HG03280 (cell line): Measurements from ENCODE around the gene CAND1.
"Not testable (repeated sequence)": the region's sequence is repeated elsewhere in the genome, so short reads cannot be mapped to it uniquely, and the experiment has no call there.

Experiments
- ATAC-seq: cut with Tn5 transposase; IDR thresholded peaks from one replicate; pipeline ENCODE4 v1.9.1; 2021; ENCODE audit warnings: mild to moderate bottlenecking, moderate library complexity; ENCODE audit not compliant: unreplicated experiment

The CAND1 gene

DNA sequence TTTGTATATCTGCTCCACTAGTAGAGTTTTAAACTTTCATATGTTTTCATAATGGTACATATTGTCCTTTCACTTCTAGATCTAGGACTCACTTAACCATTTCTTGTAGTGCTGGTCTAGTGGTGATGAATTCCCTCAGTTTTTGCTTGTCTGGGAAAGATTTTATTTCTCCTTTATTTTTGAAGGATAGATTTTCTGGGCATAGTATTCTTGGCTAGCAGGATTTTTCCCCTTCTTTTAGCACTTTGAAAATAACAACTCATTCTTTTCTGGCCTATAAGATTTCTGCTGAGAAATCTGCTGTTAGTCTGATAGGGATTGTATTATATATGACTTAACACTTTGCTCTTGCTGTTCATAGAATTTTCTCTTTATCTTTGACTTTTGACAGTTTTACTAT lies 69.3 kb downstream of the CAND1 start:
- no peak for ATAC-seq

DNA sequence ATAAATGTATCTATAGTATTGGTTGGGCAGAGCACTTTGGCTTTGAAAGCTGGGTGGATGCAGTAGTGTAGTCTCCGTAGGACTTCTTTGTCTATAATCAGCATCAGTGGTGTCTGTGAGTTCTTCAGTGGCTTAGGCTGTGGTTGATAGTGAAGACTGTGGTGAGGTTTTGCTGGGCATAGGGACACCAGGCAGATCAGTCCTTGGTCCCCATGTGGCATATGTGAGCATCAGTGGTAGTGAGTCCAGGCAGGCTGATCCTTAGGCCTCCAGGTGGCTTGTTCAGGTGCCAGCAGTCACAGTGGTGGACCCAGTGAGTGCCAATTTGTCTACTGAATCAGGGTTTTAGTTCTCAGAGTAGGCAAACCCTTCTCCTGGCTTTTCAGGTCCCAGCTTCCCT lies 70.4 kb downstream of the CAND1 start:
- no peak for ATAC-seq

DNA sequence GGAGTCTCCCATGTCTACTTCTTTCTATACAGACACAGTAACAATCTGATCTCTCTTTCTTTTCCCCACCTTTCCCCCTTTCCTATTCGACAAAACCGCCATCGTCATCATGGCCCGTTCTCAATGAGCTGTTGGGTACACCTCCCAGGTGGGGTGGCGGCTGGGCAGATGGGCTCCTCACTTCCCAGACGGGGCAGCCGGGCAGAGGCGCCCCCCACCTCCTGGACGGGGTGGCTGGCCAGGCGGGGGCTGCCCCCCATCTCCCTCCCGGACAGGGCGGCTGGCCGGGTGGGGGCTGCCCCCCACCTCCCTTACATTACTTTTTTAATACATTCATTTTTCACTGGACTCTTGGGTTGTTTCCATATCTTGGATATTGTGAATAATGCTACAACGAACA lies 71.9 kb downstream of the CAND1 start:
- not testable (repeated sequence) for ATAC-seq

DNA sequence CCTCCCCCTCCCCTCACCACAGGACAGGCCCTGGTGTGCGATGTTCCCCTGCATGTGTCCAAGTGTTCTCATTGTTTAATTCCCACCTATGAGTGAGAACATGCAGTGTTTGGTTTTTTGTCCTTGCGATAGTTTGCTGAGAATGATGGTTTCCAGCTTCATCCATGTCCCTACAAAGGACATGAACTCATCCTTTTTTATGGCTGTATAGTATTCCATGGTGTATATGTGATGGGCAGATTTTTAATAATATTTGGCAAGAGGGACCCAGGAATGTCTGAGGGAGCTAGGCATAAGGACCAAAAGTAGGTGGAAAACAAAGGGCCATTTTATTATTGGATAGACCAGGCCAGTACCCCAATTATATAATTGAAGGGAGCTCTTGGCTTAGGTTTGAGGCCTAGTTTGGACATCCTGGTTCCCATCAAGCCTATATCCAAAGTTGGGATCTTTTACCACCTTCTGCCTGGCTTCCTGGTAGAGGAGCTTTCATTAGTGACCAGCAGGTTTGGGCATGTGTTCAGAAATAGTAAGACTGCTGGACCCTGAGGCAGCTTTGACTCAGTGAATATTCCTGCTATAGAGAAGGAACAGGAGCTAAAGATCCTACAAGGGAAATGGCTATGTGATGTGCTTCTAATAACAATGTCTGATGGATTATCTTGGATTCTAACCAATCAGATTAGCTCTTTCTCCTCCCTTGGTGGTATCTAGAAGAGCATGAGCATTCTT lies 76.0 kb downstream of the CAND1 start:
- no peak for ATAC-seq

DNA sequence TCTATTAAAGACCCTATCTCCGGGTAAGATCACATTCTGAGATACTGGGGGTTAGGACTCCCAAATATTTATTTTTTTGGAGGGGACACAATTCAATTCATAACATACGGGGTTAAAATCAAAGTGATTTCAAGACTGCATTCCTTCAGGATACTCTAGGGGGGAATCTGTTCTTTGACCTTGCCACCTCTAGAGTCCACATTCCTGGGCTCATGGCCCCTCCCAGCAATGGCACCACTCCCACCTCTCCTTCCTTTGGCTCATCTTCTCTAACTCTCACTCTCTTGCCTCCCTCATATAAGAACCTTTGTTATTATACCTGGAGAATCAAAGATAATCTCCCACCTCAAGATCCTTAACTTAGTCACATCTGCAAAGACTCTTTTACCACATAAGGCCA lies 79.5 kb downstream of the CAND1 start:
- ATAC-seq = no peak

DNA sequence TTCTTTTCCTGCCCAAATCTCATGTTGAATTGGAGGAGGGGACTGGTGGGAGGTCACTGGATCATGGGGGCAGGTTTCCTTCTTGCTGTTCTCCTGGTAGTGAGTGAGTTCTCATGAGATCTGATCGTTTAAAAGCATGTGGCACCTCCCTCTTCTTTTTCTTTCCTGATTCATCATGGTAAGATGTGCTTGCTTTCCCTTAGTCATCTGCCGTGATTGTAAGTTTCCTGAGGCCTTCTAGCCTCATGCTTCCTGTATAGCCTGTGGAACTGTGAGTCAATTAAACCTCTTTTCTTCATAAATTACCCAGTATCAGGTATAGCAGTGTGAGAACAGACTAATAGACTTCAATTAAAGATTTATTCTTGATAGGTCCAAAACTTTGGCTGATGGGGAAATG lies 83.5 kb downstream of the CAND1 start:
- ATAC-seq = no peak

DNA sequence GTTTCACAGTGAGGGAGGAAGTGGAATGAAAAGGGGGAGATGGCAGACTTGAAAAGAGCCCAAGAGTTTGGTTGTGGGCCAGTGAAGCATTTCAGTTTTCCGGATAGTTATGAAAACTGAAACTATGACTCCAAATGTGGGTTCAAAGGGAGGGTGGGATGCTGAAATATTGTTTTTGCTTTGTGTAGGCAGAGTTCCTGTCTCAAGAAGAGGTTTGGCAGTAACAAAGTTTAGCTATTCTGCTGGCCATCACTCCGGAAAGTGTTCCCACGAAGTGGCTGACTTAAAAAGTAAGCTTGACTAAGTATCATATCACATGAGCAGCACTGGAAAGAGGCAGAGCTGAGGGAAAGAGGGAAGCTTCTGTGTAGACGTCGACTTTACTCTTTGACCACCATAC lies 85.2 kb downstream of the CAND1 start:
- ATAC-seq = no peak

DNA sequence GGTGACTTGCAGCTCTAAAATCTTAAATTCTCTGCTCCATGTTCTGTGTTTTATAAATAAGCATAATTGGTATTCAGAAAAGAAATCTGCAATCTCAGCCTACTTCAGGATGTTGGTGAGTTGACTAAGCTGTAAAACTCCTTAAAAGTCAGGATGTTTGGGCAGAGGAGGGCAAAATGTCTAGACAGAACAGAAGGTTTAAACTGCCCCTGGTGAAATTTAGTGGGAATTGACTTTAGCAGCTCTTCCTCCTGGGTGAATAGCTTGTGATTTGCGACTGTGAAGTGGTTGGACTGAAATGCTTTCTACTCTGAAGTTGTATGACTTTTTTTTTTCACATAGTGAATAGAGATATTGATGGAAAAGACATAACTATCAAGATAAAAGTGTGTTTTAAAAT lies 85.8 kb downstream of the CAND1 start:
- ATAC-seq = no peak

DNA sequence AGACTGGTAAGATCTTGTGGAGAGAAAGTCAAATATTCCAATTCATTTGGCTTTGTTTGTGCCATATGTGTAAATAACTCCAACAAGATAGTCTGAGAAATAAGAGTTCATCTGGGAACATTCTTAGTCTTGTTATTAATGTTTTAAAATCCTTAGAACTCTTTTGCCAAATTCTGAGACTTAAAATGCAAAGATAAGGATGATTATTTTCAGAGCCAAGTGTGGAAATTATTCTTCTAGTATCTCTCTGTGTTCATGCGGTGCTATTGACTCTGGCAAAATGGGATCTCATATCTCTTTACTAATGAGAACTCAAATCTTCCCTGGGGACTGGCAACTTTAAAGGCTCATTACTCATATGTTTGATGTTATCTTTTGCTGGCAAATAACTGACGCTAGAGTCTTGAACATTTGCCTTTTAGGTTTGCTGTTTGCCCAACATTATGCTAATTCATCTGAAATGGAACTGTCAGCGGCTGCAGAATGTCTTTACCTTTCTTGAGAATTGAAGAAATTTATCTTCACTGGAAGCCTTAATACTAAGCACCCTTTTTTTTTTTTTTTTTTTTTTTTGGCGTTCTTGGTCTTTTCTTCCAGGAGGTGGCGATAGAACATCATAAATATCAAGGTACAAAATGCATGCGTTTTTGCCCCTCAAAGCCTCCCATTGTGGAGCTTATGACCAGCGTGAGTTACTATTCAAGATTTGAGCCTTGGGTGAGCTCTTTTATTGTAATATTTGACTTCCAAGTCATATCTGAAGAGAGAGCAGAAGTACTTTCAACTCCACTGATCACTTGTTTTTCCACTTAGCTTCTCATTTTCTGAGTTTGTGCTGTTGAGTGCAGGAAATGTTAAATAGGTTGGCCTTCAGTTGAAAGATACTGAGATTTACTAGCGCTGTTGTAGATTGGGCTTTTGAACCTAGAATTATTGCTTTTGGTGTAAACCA lies 86.5 kb downstream of the CAND1 start:
- peak; percentile 62 for ATAC-seq

DNA sequence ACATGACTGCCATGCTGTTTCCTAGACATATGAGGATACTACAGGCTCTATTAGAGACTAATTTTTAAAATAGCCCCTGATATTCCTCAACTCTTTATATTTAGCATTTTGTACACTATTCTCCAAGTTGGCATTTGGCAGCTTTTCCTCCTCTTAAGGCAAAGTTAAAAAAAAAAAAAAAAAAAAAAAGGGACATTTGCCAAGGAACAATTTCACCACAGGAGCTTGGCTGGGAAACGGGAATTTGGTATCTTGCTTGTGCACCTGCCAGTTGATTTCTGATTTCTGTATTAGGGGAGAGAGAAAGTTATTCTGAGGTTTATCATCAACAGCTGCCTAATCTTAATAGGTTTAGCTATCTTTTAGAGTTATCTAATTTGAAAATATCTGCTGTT lies 87.2 kb downstream of the CAND1 start:
- ATAC-seq = no peak

DNA sequence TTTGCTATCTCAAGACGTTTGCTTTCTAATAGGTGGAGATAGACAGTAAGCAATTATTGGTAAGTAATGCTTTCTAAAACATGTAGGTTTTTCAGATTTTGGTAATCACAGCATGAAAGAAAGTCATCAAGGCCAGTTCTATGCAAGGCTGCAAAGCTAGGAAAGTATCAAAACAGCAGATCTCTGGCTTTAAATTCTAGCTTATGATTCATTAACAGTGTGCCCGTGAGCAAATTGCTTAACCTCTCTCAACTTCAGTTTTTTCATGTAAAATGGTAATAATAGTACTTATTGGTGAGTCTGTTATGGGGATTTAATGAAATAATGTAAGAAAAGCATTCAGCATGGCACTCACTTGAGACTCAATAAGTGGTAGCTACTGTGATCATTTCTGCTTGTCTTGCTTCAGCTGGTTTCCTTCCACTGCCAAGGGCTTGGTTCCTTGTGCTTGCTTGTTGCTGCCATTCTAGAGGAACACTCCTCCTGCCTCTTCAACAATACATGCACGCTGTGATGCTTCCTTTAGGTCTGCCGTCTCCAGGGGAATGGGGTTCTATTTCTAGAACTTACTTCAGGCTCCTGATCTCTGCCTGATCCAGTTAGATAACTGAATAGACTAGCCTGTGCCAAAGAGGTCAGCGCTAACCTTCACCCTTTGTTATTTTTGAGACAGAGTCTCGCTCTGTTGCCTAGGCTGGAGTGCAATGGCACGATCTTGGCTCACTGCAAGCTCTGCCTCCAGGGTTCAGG lies 88.4 kb downstream of the CAND1 start:
- ATAC-seq = no peak

DNA sequence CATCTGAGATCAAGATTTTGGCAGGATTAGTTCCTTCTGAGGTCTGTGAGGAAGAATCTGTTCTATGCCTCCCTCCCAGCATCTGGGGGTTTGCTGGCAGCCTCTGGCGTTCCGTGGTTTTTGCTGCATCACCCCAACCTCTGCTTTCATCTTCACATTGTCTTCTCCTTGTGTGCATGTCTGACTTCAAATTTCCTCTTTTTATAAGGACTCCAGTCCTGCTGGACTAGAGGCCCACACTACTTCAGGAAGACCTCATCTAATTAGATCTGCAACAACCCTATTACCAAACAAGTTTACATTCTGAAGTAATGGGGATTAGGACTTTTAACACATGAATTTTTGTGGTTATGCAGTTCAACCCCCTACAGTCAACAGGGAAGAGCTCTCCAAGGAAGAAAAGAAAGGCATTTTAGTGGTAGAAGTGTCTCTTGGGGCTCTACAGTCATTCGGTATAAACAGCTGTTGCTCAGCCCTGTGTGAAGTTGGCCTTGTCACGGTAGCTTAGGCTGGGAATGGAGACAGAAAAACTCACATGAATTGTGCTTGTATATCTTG lies 89.7 kb downstream of the CAND1 start:
- no peak for ATAC-seq

DNA sequence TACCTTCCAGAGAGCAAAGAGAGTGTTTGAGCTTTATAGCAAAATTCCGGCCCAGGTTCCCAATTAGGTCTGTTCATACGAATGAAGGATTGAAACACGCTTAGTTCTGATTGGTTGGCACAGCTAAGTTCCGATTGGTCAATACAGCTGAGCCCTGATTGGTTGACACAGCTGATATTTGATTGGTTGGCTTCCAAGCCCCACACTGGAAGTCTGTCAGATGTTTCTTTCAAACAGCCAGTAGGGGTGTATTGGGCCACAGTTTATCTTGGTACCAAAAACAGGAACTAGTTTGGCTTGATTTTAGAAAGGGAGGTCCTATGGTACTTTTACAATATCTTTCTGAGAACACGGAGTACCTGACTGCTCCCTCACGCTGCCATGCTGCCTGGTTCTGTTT lies 93.4 kb downstream of the CAND1 start:
- no peak for ATAC-seq

DNA sequence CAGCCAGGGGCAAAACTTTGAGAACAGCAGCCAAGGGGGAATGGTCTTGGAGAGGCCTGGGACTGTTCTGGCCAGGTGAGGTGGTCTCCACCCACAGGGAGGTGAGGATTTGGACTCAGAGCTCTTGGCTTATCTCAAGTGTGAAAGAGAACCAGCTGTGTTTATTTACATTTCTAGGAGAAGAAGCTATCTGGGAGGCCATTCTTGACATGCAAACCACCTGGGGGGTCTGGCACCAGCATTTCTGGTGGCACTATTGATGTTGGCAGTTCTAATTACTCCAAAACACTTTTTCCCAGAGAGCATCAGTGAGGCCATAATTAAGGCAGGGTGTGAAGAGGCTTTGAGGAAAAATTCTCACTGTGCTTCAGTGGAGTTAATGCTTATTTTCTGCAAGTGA lies 95.1 kb downstream of the CAND1 start:
- ATAC-seq = no peak

DNA sequence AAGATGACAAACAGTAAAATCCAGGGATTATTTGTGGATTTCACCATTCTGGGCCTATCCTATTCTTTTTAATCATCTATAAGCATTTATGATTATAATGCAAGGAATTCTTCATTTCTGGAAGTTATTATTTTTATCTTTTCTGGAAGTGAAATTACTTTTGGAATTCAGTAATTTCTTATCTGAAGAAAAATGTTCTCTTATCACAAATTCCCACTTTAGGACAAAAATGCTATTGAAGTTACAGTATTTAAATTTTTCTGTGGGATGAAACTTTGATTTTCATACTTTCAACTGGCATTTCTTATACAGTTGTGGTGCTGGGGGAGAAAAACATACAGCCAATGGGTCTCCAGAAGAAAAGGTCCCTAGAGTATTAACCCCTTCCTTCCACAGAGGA lies 96.0 kb downstream of the CAND1 start:
- no peak for ATAC-seq

DNA sequence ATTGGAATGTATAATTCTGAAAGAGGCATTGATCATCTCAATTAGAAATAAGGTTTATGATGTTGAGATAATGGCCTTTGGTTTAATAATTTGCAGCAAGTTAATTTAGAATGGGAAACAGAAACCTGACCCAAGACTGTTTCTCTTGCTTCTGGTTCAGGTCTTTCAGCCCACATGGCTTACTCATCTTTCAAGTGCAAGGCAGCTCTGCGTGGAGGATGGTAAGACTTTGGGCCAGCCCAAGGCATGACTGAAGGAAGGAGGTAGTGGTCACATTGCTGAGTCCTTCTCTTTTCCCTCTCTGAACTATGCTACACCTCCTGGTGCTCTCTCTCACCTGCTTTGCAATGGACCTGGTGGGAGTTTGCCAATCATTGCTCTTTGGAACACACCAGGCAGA lies 98.7 kb downstream of the CAND1 start:
- no peak for ATAC-seq
